HepG2 (cell line): ENCODE results near the gene ZNF625. TPM values are rescaled to one million over a fixed set of nuclear protein-coding genes. Genes with fewer than 3 reads are reported as not detected.

ENCODE experiments used
- ARID4A ChIP-seq: sonication (generic); formaldehyde crosslinking; IDR thresholded peaks from 2 replicates; pipeline ENCODE4 v1.5.0; 2020; ENCODE audit warnings: mild to moderate bottlenecking, missing genetic modification reagents, borderline replicate concordance
- CBFB ChIP-seq: sonication (generic); formaldehyde crosslinking; IDR thresholded peaks from 2 replicates; pipeline ENCODE4 v1.4.0; 2020; ENCODE audit warnings: missing genetic modification reagents
- CEBPG ChIP-seq: IDR thresholded peaks from 2 replicates; pipeline ENCODE4 v1.6.1; 2016
- DR1 ChIP-seq: sonication (generic); formaldehyde crosslinking; IDR thresholded peaks from 2 replicates; pipeline ENCODE4 v1.8.0; 2021; ENCODE audit warnings: mild to moderate bottlenecking, missing genetic modification reagents, inconsistent platforms
- GABPB1 ChIP-seq: IDR thresholded peaks from 2 replicates; pipeline ENCODE4 v1.6.1; 2016; ENCODE audit warnings: mild to moderate bottlenecking, missing genetic modification reagents, moderate library complexity, missing compliant biosample characterization
- GLI4 ChIP-seq: sonication (generic); formaldehyde crosslinking; IDR thresholded peaks from 2 replicates; pipeline ENCODE4 v1.5.1; 2020; ENCODE audit warnings: missing genetic modification reagents, mild to moderate bottlenecking, moderate library complexity, borderline replicate concordance
- IKZF5 ChIP-seq: IDR thresholded peaks from 2 replicates; pipeline ENCODE4 v1.6.1; 2018; ENCODE audit warnings: missing genetic modification reagents, mild to moderate bottlenecking, missing compliant biosample characterization
- ISL2 ChIP-seq: sonication (generic); formaldehyde crosslinking; IDR thresholded peaks from 2 replicates; pipeline ENCODE4 v1.5.0; 2020; ENCODE audit warnings: missing genetic modification reagents
- PCBP1 ChIP-seq: fragments of 200-400 bp; formaldehyde crosslinking; IDR thresholded peaks from 2 replicates; pipeline ENCODE4 v1.6.1; 2017; ENCODE audit warnings: mild to moderate bottlenecking, low read depth, low read length, borderline replicate concordance
- REL ChIP-seq: sonication (generic); formaldehyde crosslinking; conservative IDR thresholded peaks from 2 replicates; pipeline ENCODE4 v1.8.0; 2022; ENCODE audit warnings: mild to moderate bottlenecking, missing genetic modification reagents, moderate library complexity
- TAF1 ChIP-seq: sonication (generic); formaldehyde crosslinking; IDR thresholded peaks from 2 replicates; pipeline ENCODE4 v1.4.0; 2020; ENCODE audit warnings: missing genetic modification reagents
- UBTF ChIP-seq: sonication (generic); formaldehyde crosslinking; IDR thresholded peaks from 2 replicates; pipeline ENCODE4 v1.4.0; 2020; ENCODE audit warnings: mild to moderate bottlenecking, missing genetic modification reagents
- ZFP90 ChIP-seq: sonication (generic); formaldehyde crosslinking; IDR thresholded peaks from 2 replicates; pipeline ENCODE4 v1.8.0; 2022; ENCODE audit warnings: missing genetic modification reagents, mild to moderate bottlenecking, inconsistent platforms, borderline replicate concordance
- ZFY ChIP-seq: sonication (generic); formaldehyde crosslinking; IDR thresholded peaks from 2 replicates; pipeline ENCODE4 v1.4.0; 2020; ENCODE audit warnings: missing genetic modification reagents
- ZNF720 ChIP-seq: sonication (generic); formaldehyde crosslinking; IDR thresholded peaks from 2 replicates; pipeline ENCODE4 v1.4.0; 2020; ENCODE audit warnings: missing genetic modification reagents
- ZNF772 ChIP-seq: sonication (generic); formaldehyde crosslinking; IDR thresholded peaks from 2 replicates; pipeline ENCODE4 v1.5.0; 2020; ENCODE audit warnings: mild to moderate bottlenecking, missing genetic modification reagents
- polyA plus RNA-seq, 8 experiments: library from polyadenylated mRNA; depleted of rRNA in 3 of 8; stranded (reverse) in 7 of 8; unstranded in 1 of 8; fragments of >200 nt; fragmentation: Illumina TruSeq in 4 of 8; extraction: Trizol in 4 of 8; gene quantifications; 2 replicates each; pipeline versions ENCODE4 v1.2.1 to v1.2.3, GENCODE V29; 2011 to 2016; ENCODE audit warnings: low read depth in 4 of 8, missing spikeins in 1 of 8, mixed read lengths in 1 of 8; ENCODE audit not compliant: insufficient read depth in 1 of 8
- total RNA-seq, 5 experiments: library from RNA; depleted of rRNA; stranded (reverse); fragments of >200 nt; fragmentation: Illumina TruSeq; extraction: Trizol; gene quantifications; 2 replicates each; pipeline ENCODE4 v1.2.3, GENCODE V29; 2016; ENCODE audit warnings: low read depth in 1 of 5
- TF ChIP-seq, protein P1 (sequence below): sonication (generic); formaldehyde crosslinking; IDR thresholded peaks from 2 replicates; pipeline ENCODE4 v1.4.0; 2020; ENCODE audit warnings: missing genetic modification reagents, mild to moderate bottlenecking, borderline replicate concordance
- TF ChIP-seq, protein P2 (sequence below): sonication (generic); formaldehyde crosslinking; IDR thresholded peaks from 2 replicates; pipeline ENCODE4 v1.9.0; 2022; ENCODE audit warnings: missing genetic modification reagents, mild to moderate bottlenecking, borderline replicate concordance

Gene ZNF625
- total and polyA plus RNA-seq, 2 of the 13 experiments (the other 11 are each of a cell fraction or from before 2014, with no cell fraction given) = 1.7 to 12.2 TPM

- no peak for TF ChIP-seq PCBP1
- TF ChIP-seq TAF1 (CRISPR knock-in tag) = peak; percentile 63
- TF ChIP-seq ZNF720 (CRISPR knock-in tag) = no peak
- TF ChIP-seq GABPB1 (CRISPR knock-in tag) = peak; percentile 81
- no peak; the same call in 1 of the 2 replicates for TF ChIP-seq CEBPG (CRISPR knock-in tag)
- TF ChIP-seq ZFP90 (CRISPR knock-in tag) = 0 out of 2 replicates have a peak, but pooled peaks have one; percentile 40
- TF ChIP-seq, protein P1, sequence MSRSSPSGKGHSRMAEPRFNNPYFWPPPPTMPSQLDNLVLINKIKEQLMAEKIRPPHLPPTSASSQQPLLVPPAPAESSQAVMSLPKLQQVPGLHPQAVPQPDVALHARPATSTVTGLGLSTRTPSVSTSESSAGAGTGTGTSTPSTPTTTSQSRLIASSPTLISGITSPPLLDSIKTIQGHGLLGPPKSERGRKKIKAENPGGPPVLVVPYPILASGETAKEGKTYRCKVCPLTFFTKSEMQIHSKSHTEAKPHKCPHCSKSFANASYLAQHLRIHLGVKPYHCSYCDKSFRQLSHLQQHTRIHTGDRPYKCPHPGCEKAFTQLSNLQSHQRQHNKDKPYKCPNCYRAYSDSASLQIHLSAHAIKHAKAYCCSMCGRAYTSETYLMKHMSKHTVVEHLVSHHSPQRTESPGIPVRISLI (CRISPR knock-in tag) = no peak
- TF ChIP-seq ZFY (CRISPR knock-in tag) = peak; percentile 88
- TF ChIP-seq ARID4A = peak; percentile 93
- no peak for TF ChIP-seq REL (CRISPR knock-in tag)
- TF ChIP-seq ZNF772 (CRISPR knock-in tag) = no peak
- no peak; the same call in 1 of the 2 replicates for TF ChIP-seq CBFB
- 0 out of 2 replicates have a peak, but pooled peaks have one; percentile 27 for TF ChIP-seq GLI4 (CRISPR knock-in tag)
- TF ChIP-seq DR1 (CRISPR knock-in tag) = 0 out of 2 replicates have a peak, but pooled peaks have one; percentile 28
- TF ChIP-seq ISL2 (CRISPR knock-in tag) = 0 out of 2 replicates have a peak, but pooled peaks have one; percentile 25
- TF ChIP-seq, protein P2, sequence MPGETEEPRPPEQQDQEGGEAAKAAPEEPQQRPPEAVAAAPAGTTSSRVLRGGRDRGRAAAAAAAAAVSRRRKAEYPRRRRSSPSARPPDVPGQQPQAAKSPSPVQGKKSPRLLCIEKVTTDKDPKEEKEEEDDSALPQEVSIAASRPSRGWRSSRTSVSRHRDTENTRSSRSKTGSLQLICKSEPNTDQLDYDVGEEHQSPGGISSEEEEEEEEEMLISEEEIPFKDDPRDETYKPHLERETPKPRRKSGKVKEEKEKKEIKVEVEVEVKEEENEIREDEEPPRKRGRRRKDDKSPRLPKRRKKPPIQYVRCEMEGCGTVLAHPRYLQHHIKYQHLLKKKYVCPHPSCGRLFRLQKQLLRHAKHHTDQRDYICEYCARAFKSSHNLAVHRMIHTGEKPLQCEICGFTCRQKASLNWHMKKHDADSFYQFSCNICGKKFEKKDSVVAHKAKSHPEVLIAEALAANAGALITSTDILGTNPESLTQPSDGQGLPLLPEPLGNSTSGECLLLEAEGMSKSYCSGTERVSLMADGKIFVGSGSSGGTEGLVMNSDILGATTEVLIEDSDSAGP (CRISPR knock-in tag) = peak; percentile 54; the same call in 1 of the 2 replicates
- peak; percentile 78 for TF ChIP-seq UBTF (CRISPR knock-in tag)
- TF ChIP-seq IKZF5 (CRISPR knock-in tag) = 0 out of 2 replicates have a peak, but pooled peaks have one; percentile 27
These were observed 16.5 kb downstream of the ZNF625 start, which contains the start of gene ZNF20 (continued) for GRCh38 chr19:12139885-12140544.
